ENCODE results near the gene CCT4.

DNA sequence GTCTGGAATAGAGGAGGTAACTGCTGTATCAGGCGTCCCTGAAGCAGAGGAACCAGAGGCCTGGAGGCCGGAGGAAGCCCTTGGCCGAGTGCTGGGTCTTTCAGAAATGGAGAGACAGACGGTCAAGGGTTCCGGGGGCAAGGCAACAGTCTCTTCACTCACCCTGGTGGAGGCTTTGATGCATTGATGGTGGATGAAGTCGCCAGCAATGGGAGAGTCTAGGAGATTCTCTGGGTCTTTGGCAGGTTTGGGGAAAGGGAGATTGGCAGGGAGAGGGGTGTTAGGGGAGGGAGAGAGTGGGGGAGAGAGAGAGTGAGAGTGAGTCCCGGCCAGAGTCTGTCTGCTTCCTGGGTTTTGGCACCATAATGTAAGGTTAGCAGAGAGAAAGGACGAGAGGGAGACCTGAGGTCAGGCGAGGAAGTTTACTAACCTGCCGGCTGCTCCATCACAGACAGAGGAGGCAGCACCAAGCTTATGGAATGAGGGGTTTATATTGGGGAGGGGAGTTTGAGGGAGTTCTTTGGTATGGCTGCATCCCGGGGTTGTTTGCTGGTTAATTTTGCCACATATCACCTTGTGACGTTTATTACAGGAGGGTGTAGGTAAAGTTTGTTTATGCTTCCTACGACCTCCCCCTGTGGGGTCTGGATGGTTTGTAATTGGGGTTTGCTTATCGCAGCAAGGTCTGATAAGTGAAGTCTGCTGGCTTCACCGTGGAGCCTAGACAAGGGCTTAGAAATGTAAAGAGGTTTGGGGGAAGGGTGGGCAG lies 36.6 kb upstream of the CCT4 start:
- TF ChIP-seq, protein P1, sequence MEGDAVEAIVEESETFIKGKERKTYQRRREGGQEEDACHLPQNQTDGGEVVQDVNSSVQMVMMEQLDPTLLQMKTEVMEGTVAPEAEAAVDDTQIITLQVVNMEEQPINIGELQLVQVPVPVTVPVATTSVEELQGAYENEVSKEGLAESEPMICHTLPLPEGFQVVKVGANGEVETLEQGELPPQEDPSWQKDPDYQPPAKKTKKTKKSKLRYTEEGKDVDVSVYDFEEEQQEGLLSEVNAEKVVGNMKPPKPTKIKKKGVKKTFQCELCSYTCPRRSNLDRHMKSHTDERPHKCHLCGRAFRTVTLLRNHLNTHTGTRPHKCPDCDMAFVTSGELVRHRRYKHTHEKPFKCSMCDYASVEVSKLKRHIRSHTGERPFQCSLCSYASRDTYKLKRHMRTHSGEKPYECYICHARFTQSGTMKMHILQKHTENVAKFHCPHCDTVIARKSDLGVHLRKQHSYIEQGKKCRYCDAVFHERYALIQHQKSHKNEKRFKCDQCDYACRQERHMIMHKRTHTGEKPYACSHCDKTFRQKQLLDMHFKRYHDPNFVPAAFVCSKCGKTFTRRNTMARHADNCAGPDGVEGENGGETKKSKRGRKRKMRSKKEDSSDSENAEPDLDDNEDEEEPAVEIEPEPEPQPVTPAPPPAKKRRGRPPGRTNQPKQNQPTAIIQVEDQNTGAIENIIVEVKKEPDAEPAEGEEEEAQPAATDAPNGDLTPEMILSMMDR (IDR thresholded peaks at IDR 0.05), result no peak
- TF ChIP-seq, protein P2, sequence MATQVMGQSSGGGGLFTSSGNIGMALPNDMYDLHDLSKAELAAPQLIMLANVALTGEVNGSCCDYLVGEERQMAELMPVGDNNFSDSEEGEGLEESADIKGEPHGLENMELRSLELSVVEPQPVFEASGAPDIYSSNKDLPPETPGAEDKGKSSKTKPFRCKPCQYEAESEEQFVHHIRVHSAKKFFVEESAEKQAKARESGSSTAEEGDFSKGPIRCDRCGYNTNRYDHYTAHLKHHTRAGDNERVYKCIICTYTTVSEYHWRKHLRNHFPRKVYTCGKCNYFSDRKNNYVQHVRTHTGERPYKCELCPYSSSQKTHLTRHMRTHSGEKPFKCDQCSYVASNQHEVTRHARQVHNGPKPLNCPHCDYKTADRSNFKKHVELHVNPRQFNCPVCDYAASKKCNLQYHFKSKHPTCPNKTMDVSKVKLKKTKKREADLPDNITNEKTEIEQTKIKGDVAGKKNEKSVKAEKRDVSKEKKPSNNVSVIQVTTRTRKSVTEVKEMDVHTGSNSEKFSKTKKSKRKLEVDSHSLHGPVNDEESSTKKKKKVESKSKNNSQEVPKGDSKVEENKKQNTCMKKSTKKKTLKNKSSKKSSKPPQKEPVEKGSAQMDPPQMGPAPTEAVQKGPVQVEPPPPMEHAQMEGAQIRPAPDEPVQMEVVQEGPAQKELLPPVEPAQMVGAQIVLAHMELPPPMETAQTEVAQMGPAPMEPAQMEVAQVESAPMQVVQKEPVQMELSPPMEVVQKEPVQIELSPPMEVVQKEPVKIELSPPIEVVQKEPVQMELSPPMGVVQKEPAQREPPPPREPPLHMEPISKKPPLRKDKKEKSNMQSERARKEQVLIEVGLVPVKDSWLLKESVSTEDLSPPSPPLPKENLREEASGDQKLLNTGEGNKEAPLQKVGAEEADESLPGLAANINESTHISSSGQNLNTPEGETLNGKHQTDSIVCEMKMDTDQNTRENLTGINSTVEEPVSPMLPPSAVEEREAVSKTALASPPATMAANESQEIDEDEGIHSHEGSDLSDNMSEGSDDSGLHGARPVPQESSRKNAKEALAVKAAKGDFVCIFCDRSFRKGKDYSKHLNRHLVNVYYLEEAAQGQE (IDR thresholded peaks at IDR 0.05; ENCODE audit: insufficient read depth in 1 of 2, low read depth in 2 of 2, low read length in 1 of 2), result no peak
- TF ChIP-seq SIN3A (IDR thresholded peaks at IDR 0.05; ENCODE audit: borderline replicate concordance, insufficient read depth, low read depth, low read length) (no peak), TCF7L2 (IDR thresholded peaks at IDR 0.05; ENCODE audit: low read depth, low read length) (no peak), POLR2AphosphoS5 (IDR thresholded peaks at IDR 0.05; ENCODE audit: low read depth, low read length) (no peak)

All from Panc1 (cell line).